NCI-H1930 (cell line): ENCODE results near the gene OR2T29.
"Not testable (repeated sequence)": the region's sequence is repeated elsewhere in the genome, so short reads cannot be mapped to it uniquely, and the experiment has no call there.

Experiments
- DNase-seq, 2 experiments: peaks; one replicate each; lab custom pipeline; 2025; lab: John Stamatoyannopoulos, UW

OR2T29 gene

GRCh38 chr1:248510217-248510616, 52.4 kb downstream of the OR2T29 start:
- DNase-seq = not testable (repeated sequence)

- not testable (repeated sequence) for DNase-seq
These were observed 54.8 kb downstream of the OR2T29 start, which contains the start of gene OR2G6 for GRCh38 chr1:248507773-248508172. OR2G6 (plus strand) TSS chr1:248508073; CDS start chr1:248521647, 13,574 bp downstream.
